Mesendoderm (in vitro differentiated cells): ENCODE data around the gene PMS2. TPM values are rescaled to one million over a fixed set of nuclear protein-coding genes. Genes with fewer than 3 reads are reported as not detected.
"Not testable (repeated sequence)": the region's sequence is repeated elsewhere in the genome, so short reads cannot be mapped to it uniquely, and the experiment has no call there.

Experiments used
- DNase-seq: peaks from one replicate; pipeline ENCODE4 v3.0.0; 2013
- H2AK5ac ChIP-seq: 2 replicates; pipeline ENCODE4 v1.6.1; 2013; ENCODE audit warnings: low read length, inconsistent platforms
- H2BK120ac ChIP-seq: 2 replicates; pipeline ENCODE4 v1.6.1; 2013; ENCODE audit warnings: low read depth, mild to moderate bottlenecking, low read length, moderate library complexity, mixed read lengths
- H2BK15ac ChIP-seq: replicated peaks from 2 replicates; pipeline ENCODE4 v1.6.1; 2013; ENCODE audit warnings: low read depth, mild to moderate bottlenecking, moderate library complexity
- H2BK5ac ChIP-seq: 2 replicates; pipeline ENCODE4 v1.6.1; 2013; ENCODE audit warnings: low read length, inconsistent platforms
- H3K18ac ChIP-seq: 2 replicates; pipeline ENCODE4 v1.6.1; 2013; ENCODE audit warnings: mild to moderate bottlenecking, low read length, mixed read lengths
- H3K23ac ChIP-seq: one replicate; pipeline ENCODE4 v1.6.1; 2013; ENCODE audit warnings: low read length
- H3K27ac ChIP-seq: 2 replicates; pipeline ENCODE4 v1.5.1; 2013; ENCODE audit warnings: low read depth, mild to moderate bottlenecking, inconsistent platforms, low read length, moderate library complexity
- H3K27me3 ChIP-seq: 2 replicates; pipeline ENCODE4 v1.6.1; 2013; ENCODE audit warnings: low read length, control low read depth, mild to moderate bottlenecking, inconsistent platforms; ENCODE audit not compliant: insufficient read depth, poor library complexity
- H3K36me3 ChIP-seq: 2 replicates; pipeline ENCODE4 v1.6.1; 2013; ENCODE audit warnings: low read length, inconsistent platforms; ENCODE audit not compliant: control insufficient read depth, insufficient read depth
- H3K4ac ChIP-seq: one replicate; pipeline ENCODE4 v1.6.1; 2013; ENCODE audit warnings: low read depth, mild to moderate bottlenecking, low read length, moderate library complexity
- H3K4me1 ChIP-seq: 2 replicates; pipeline ENCODE4 v1.6.1; 2013; ENCODE audit warnings: low read depth, low read length, inconsistent platforms; ENCODE audit not compliant: control insufficient read depth
- H3K4me2 ChIP-seq: 2 replicates; pipeline ENCODE4 v1.6.1; 2013; ENCODE audit warnings: low read length
- H3K4me3 ChIP-seq: 2 replicates; pipeline ENCODE4 v1.5.1; 2013; ENCODE audit warnings: mild to moderate bottlenecking, low read length
- H3K56ac ChIP-seq: one replicate; pipeline ENCODE4 v1.6.1; 2013; ENCODE audit warnings: low read length
- H3K79me1 ChIP-seq: 2 replicates; pipeline ENCODE4 v1.6.1; 2013; ENCODE audit warnings: low read length, inconsistent platforms
- H3K79me2 ChIP-seq: 2 replicates; pipeline ENCODE4 v1.6.1; 2013; ENCODE audit warnings: mild to moderate bottlenecking, low read length; ENCODE audit not compliant: control insufficient read depth, insufficient read depth
- H3K9ac ChIP-seq: 2 replicates; pipeline ENCODE4 v1.6.1; 2013; ENCODE audit warnings: low read length, inconsistent platforms
- H4K5ac ChIP-seq: one replicate; pipeline ENCODE4 v1.6.1; 2013; ENCODE audit warnings: low read length
- H4K8ac ChIP-seq: one replicate; pipeline ENCODE4 v1.6.1; 2013; ENCODE audit warnings: low read depth, mild to moderate bottlenecking, control low read depth, low read length, moderate library complexity
- whole genome bisulfite sequencing: extraction: QIAGEN DNeasy Blood & Tissue Kit; methylation state at CpG from one replicate; pipeline ENCODE4 v1.1.7; 2013; ENCODE audit warnings: low lambda C conversion rate, missing lambda C conversion rate; ENCODE audit not compliant: insufficient coverage; ENCODE audit errors: extremely low coverage; 5-methylcytosine and 5-hydroxymethylcytosine counted together
- small RNA-seq: library from polyadenylated mRNA; stranded (forward); fragments of <200 nt; extraction: miRNeasy Mini kit (QIAGEN cat#:217004); gene quantifications from one replicate; pipeline ENCODE3, GENCODE V24; 2013; ENCODE audit not compliant: insufficient read depth

The PMS2 gene

DNA sequence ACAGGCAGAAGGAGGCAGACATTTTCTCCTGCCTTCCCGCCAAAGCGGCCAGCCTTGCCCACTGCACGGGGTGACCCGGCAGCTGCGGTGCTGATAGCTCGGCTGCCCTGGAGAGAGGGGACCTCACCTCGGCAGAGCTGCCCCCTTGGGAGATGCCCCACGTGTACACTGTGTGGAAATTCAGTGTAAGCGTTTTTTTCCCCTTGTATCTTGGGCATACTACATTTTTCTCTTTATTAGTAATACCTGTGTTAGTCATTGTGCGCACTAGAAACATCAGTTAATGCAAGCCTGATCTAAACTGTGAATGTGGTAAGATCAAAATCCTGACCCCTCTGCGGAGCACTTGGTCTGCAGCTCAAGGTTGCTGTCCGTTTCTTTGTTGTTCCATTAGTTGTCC, 84.2 kb downstream of the PMS2 start:
- H4K8ac ChIP-seq, H3K56ac ChIP-seq, H3K4me3 ChIP-seq, H3K23ac ChIP-seq, H2BK120ac ChIP-seq, H3K79me1 ChIP-seq, H2BK15ac ChIP-seq, H3K18ac ChIP-seq, H3K4me1 ChIP-seq, H3K27me3 ChIP-seq, H3K9ac ChIP-seq, DNase-seq, H3K4ac ChIP-seq, H3K27ac ChIP-seq, H3K79me2 ChIP-seq, H4K5ac ChIP-seq, H3K4me2 ChIP-seq, H2BK5ac ChIP-seq, H3K36me3 ChIP-seq, H2AK5ac ChIP-seq: not testable (repeated sequence)
- no CpG with 5 or more reads among the region's 12 CpGs for WGBS

DNA sequence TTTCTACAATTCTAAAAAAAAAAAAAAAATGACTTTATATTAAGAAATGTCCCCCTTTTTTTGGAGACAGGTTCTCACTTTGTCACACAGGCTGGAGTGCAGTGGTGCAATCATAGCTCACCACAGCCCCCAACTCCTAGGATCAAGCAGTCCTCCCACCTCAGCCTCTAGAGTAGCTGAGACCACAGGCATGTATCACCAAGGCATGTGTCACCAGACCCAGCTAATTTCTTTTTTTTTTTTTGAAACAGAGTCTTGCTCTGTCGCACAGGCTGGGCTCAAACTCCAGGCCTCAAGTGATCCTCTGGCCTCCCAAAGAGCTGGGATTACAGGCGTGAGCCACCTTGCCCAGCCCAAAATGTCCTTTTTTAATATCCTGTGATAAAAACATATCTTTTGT, 84.7 kb downstream of the PMS2 start:
- not testable (repeated sequence) for H3K18ac ChIP-seq, H3K56ac ChIP-seq, H3K4me2 ChIP-seq, H2BK120ac ChIP-seq, H2AK5ac ChIP-seq, H3K79me2 ChIP-seq, H2BK15ac ChIP-seq, H4K8ac ChIP-seq, H4K5ac ChIP-seq, H3K23ac ChIP-seq, H3K36me3 ChIP-seq, H2BK5ac ChIP-seq, H3K79me1 ChIP-seq, H3K4me1 ChIP-seq, H3K4ac ChIP-seq, H3K9ac ChIP-seq, DNase-seq, H3K27me3 ChIP-seq, H3K4me3 ChIP-seq, H3K27ac ChIP-seq
- WGBS: no CpG with 5 or more reads among the region's 2 CpGs

Small RNAs within 50 kb of the gene (small RNA-seq; reads per million reads assigned to genes)
- gene RF00019 (not detected), gene RNU6-218P (not detected), gene SNORA80D (0.54 reads per million)
